ENCODE results near the gene PREPL. TPM values are rescaled to one million over a fixed set of nuclear protein-coding genes. Genes with fewer than 3 reads are reported as not detected.

Gene PREPL
- polyA plus RNA-seq, 3 donors = 2.6 to 10.8 (median 8.0) TPM

- no peak for TF ChIP-seq CTCF (IDR thresholded peaks at IDR 0.05)
- Histone ChIP-seq H3K9ac (ENCODE audit: insufficient read depth, low read length, poor library complexity, severe bottlenecking) (no peak overlapping the region), H3K4me1 (ENCODE audit: control insufficient read depth in 1 of 2, insufficient read depth in 2 of 2, low read length in 2 of 2) (no peaks in the 10 kb centered on the region), H3K9me3 (replicated peaks in 1 of 2; ENCODE audit: control insufficient read depth in 1 of 2, insufficient read depth in 1 of 2, low read length in 2 of 2) (no peaks in the 10 kb centered on the region), H3K27ac (ENCODE audit: low read depth in 1 of 2, low read length in 2 of 2) (no peak overlapping the region), H4K20me1 (ENCODE audit: insufficient read depth, low read length) (no peaks in the 10 kb centered on the region), H2AFZ (ENCODE audit: insufficient read depth, low read depth, low read length, poor library complexity, severe bottlenecking) (no peak overlapping the region), H3K4me2 (replicated peaks; ENCODE audit: extremely low read depth, low read length, poor library complexity, severe bottlenecking) (no peak overlapping the region), H3K36me3 (replicated peaks in 1 of 2; ENCODE audit: control insufficient read depth in 1 of 2, insufficient read depth in 2 of 2, low read length in 2 of 2) (no peaks in the 10 kb centered on the region), H3K4me3 (replicated peaks in 1 of 3; ENCODE audit: low read depth in 2 of 3, low read length in 3 of 3) (no peak overlapping the region), H3K79me2 (ENCODE audit: insufficient read depth, low read length) (no peaks in the 10 kb centered on the region), H3K27me3 (ENCODE audit: control insufficient read depth in 2 of 2, insufficient read depth in 2 of 2, low read length in 2 of 2) (no peaks in the 10 kb centered on the region)
- Mint-ChIP-seq H3K27ac (no peak overlapping the region), H3K36me3 (no peaks in the 10 kb centered on the region), H3K4me1 (no peaks in the 10 kb centered on the region), H3K9me3 (peaks cover 0 to 3% (median 0%) of the 10 kb centered on the region in 7 donors), H3K4me3 (no peak overlapping the region), H3K27me3 (ENCODE audit: low read depth in 3 of 3) (peaks cover 2 to 5% (median 2%) of the 10 kb centered on the region in 3 donors)
- 100% methylated on average over 1 of the region's 5 CpGs for WGBS (ENCODE audit: insufficient coverage)
- no peak for DNase-seq
- intact Hi-C loops (cut with micrococcal nuclease) = no loop called here
These were observed 60.2 kb downstream of the PREPL start for GRCh38 chr2:44301111-44301510.

GRCh38 chr2:44299635-44300034 is 61.7 kb downstream of the PREPL start:
- Mint-ChIP-seq H3K27me3 (ENCODE audit: low read depth in 3 of 3) (peaks cover 1 to 2% (median 2%) of the 10 kb centered on the region in 3 donors), H3K36me3 (no peaks in the 10 kb centered on the region), H3K27ac (no peak overlapping the region), H3K4me3 (no peak overlapping the region), H3K9me3 (peaks cover 0 to 3% (median 0%) of the 10 kb centered on the region in 7 donors), H3K4me1 (no peaks in the 10 kb centered on the region)
- no peak for DNase-seq
- 90% methylated on average over 3 of the region's 4 CpGs for WGBS (ENCODE audit: insufficient coverage)
- Histone ChIP-seq H3K79me2 (ENCODE audit: insufficient read depth, low read length) (no peaks in the 10 kb centered on the region), H3K36me3 (replicated peaks in 1 of 2; ENCODE audit: control insufficient read depth in 1 of 2, insufficient read depth in 2 of 2, low read length in 2 of 2) (no peaks in the 10 kb centered on the region), H3K9ac (ENCODE audit: insufficient read depth, low read length, poor library complexity, severe bottlenecking) (no peak overlapping the region), H2AFZ (ENCODE audit: insufficient read depth, low read depth, low read length, poor library complexity, severe bottlenecking) (no peak overlapping the region), H3K4me1 (ENCODE audit: control insufficient read depth in 1 of 2, insufficient read depth in 2 of 2, low read length in 2 of 2) (no peaks in the 10 kb centered on the region), H3K27ac (ENCODE audit: low read depth in 1 of 2, low read length in 2 of 2) (no peak overlapping the region), H3K9me3 (replicated peaks in 1 of 2; ENCODE audit: control insufficient read depth in 1 of 2, insufficient read depth in 1 of 2, low read length in 2 of 2) (no peaks in the 10 kb centered on the region), H4K20me1 (ENCODE audit: insufficient read depth, low read length) (no peaks in the 10 kb centered on the region), H3K4me3 (replicated peaks in 1 of 3; ENCODE audit: low read depth in 2 of 3, low read length in 3 of 3) (no peak overlapping the region), H3K27me3 (ENCODE audit: control insufficient read depth in 2 of 2, insufficient read depth in 2 of 2, low read length in 2 of 2) (no peaks in the 10 kb centered on the region), H3K4me2 (replicated peaks; ENCODE audit: extremely low read depth, low read length, poor library complexity, severe bottlenecking) (no peak overlapping the region)
- no peak for TF ChIP-seq CTCF (IDR thresholded peaks at IDR 0.05)
- intact Hi-C loops (cut with micrococcal nuclease) = no loop called here

Data from CD14-positive monocyte (primary cell).